SK-N-SH treated with all-trans-retinoic acid at 6 μM for 48 hours (cell line): ENCODE results near the gene COX6B1.

Source experiments
- ATAC-seq: fragments of 200-7000 bp; cut with Tn5 transposase; 3 replicates; pipeline ENCODE4 v1.9.1; 2020; ENCODE audit warnings: mild to moderate bottlenecking, moderate library complexity
- ARNTL ChIP-seq: fragments of 450-650 bp; formaldehyde crosslinking; IDR thresholded peaks from 2 replicates; pipeline ENCODE4 v1.5.0; 2020; ENCODE audit warnings: low read depth, mild to moderate bottlenecking, moderate library complexity, borderline replicate concordance
- BACH2 ChIP-seq: fragments of 250-450 bp; sonication (Bioruptor Pico); IDR thresholded peaks from 2 replicates; pipeline ENCODE4 v1.9.0; 2021; ENCODE audit warnings: mild to moderate bottlenecking, borderline replicate concordance
- CSDC2 ChIP-seq: fragments of 250-450 bp; sonication (Bioruptor Pico); IDR thresholded peaks from 2 replicates; pipeline ENCODE4 v1.5.0; 2020; ENCODE audit warnings: mild to moderate bottlenecking, moderate library complexity
- CSRNP3 ChIP-seq: fragments of 250-450 bp; sonication (Bioruptor Pico); IDR thresholded peaks from 2 replicates; pipeline ENCODE4 v1.5.1; 2021; ENCODE audit warnings: mild to moderate bottlenecking, moderate library complexity
- ESRRG ChIP-seq: fragments of 250-450 bp; sonication (Bioruptor Pico); IDR thresholded peaks from 2 replicates; pipeline ENCODE4 v1.6.1; 2021; ENCODE audit warnings: mild to moderate bottlenecking
- GLIS3 ChIP-seq: fragments of 250-450 bp; sonication (Bioruptor Pico); IDR thresholded peaks from 2 replicates; pipeline ENCODE4 v1.5.0; 2020; ENCODE audit warnings: mild to moderate bottlenecking, moderate library complexity
- ISL1 ChIP-seq: fragments of 250-450 bp; sonication (Bioruptor Pico); IDR thresholded peaks from 2 replicates; pipeline ENCODE4 v2.1.2; 2022; ENCODE audit warnings: mild to moderate bottlenecking, moderate library complexity
- OSR1 ChIP-seq: fragments of 250-450 bp; sonication (Bioruptor Pico); IDR thresholded peaks from 2 replicates; pipeline ENCODE4 v1.8.0; 2022; ENCODE audit warnings: moderate library complexity, mild to moderate bottlenecking, inconsistent platforms
- PATZ1 ChIP-seq: fragments of 250-450 bp; sonication (Bioruptor Pico); IDR thresholded peaks from 2 replicates; pipeline ENCODE4 v1.8.0; 2020; ENCODE audit warnings: mild to moderate bottlenecking, moderate library complexity, borderline replicate concordance
- POU6F1 ChIP-seq: fragments of 250-450 bp; sonication (Bioruptor Pico); IDR thresholded peaks from 2 replicates; pipeline ENCODE4 v1.8.0; 2021; ENCODE audit warnings: low read depth, mild to moderate bottlenecking, moderate library complexity, borderline replicate concordance
- PPARA ChIP-seq: fragments of 250-450 bp; sonication (Bioruptor Pico); IDR thresholded peaks from 2 replicates; pipeline ENCODE4 v1.5.0; 2020; ENCODE audit warnings: mild to moderate bottlenecking, borderline replicate concordance
- RARB ChIP-seq: fragments of 250-450 bp; sonication (Bioruptor Pico); IDR thresholded peaks from 2 replicates; pipeline ENCODE4 v1.8.0; 2021; ENCODE audit warnings: mild to moderate bottlenecking, moderate library complexity
- SNAI2 ChIP-seq: fragments of 250-450 bp; sonication (Bioruptor Pico); IDR thresholded peaks from 2 replicates; pipeline ENCODE4 v1.5.0; 2020; ENCODE audit warnings: mild to moderate bottlenecking, moderate library complexity
- TCF4 ChIP-seq: fragments of 250-450 bp; sonication (Bioruptor Pico); IDR thresholded peaks from 2 replicates; pipeline ENCODE4 v1.8.0; 2021; ENCODE audit warnings: mild to moderate bottlenecking, moderate library complexity, borderline replicate concordance
- TOX ChIP-seq: fragments of 250-450 bp; sonication (Bioruptor Pico); IDR thresholded peaks from 2 replicates; pipeline ENCODE4 v1.8.0; 2021; ENCODE audit warnings: mild to moderate bottlenecking, moderate library complexity, borderline replicate concordance
- TSHZ2 ChIP-seq: fragments of 250-450 bp; sonication (Bioruptor Pico); IDR thresholded peaks from 2 replicates; pipeline ENCODE4 v1.5.0; 2020; ENCODE audit warnings: mild to moderate bottlenecking, moderate library complexity
- ZC3H10 ChIP-seq: fragments of 250-450 bp; sonication (Bioruptor Pico); IDR thresholded peaks from 2 replicates; pipeline ENCODE4 v1.5.1; 2021; ENCODE audit warnings: mild to moderate bottlenecking, moderate library complexity
- ZFP3 ChIP-seq: fragments of 250-450 bp; sonication (Bioruptor Pico); IDR thresholded peaks from 2 replicates; pipeline ENCODE4 v1.5.0; 2020; ENCODE audit warnings: mild to moderate bottlenecking, moderate library complexity
- ZFP30 ChIP-seq: fragments of 450-650 bp; formaldehyde crosslinking; IDR thresholded peaks from 2 replicates; pipeline ENCODE4 v1.5.0; 2022; ENCODE audit warnings: mild to moderate bottlenecking, moderate library complexity
- ZNF565 ChIP-seq: fragments of 450-650 bp; formaldehyde crosslinking; conservative IDR thresholded peaks from 2 replicates; pipeline ENCODE4 v1.5.0; 2020; ENCODE audit warnings: low read depth, mild to moderate bottlenecking, moderate library complexity
- ZNF70 ChIP-seq: fragments of 450-650 bp; formaldehyde crosslinking; IDR thresholded peaks from 2 replicates; pipeline ENCODE4 v1.5.0; 2020; ENCODE audit warnings: mild to moderate bottlenecking, moderate library complexity
- ZNF8 ChIP-seq: fragments of 450-650 bp; formaldehyde crosslinking; IDR thresholded peaks from 2 replicates; pipeline ENCODE4 v1.5.0; 2020; ENCODE audit warnings: mild to moderate bottlenecking, moderate library complexity

COX6B1 gene

GRCh38 chr19:35623327-35624010 is 24.7 kb upstream of the COX6B1 start (continued):
- TF ChIP-seq RARB (CRISPR knock-in tag) (no peak), PATZ1 (CRISPR knock-in tag) (no peak), SNAI2 (no peak), ZFP3 (CRISPR knock-in tag) (no peak), CSDC2 (CRISPR knock-in tag) (no peak), ZNF70 (CRISPR knock-in tag) (no peak)
- TF ChIP-seq, all 23 proteins: peak for 0

- no peak for TF ChIP-seq POU6F1
- no peak for TF ChIP-seq ZNF565
- no peak for TF ChIP-seq ZFP30
- no peak for TF ChIP-seq TOX (CRISPR knock-in tag)
- TF ChIP-seq ISL1 (CRISPR knock-in tag), result no peak
- no peak for TF ChIP-seq ZNF8
- no peak for TF ChIP-seq OSR1 (CRISPR knock-in tag)
- TF ChIP-seq CSDC2 (CRISPR knock-in tag), result no peak
- no peak for TF ChIP-seq BACH2
- TF ChIP-seq ZNF70 (CRISPR knock-in tag), result no peak
- no peak for TF ChIP-seq CSRNP3 (CRISPR knock-in tag)
- TF ChIP-seq GLIS3 (CRISPR knock-in tag), result no peak
- no peak for TF ChIP-seq PPARA (CRISPR knock-in tag)
- TF ChIP-seq ARNTL (CRISPR knock-in tag), result no peak
- no peak for TF ChIP-seq TCF4 (CRISPR knock-in tag)
- TF ChIP-seq PATZ1 (CRISPR knock-in tag), result no peak
- no peak for TF ChIP-seq ZC3H10 (CRISPR knock-in tag)
- TF ChIP-seq SNAI2, result no peak
- TF ChIP-seq, all 23 proteins: peak for 0
- ATAC-seq, result no peak
These were observed 19.9 kb upstream of the COX6B1 start for GRCh38 chr19:35628264-35628564.

GRCh38 chr19:35628565-35629331 is 19.4 kb upstream of the COX6B1 start, which contains the start of gene RBM42:
TSS of gene RBM42 (plus strand) at chr19:35629036. CDS start at chr19:35629154, 118 bp downstream.
- peak; percentile 100 for ATAC-seq
- TF ChIP-seq PATZ1 (CRISPR knock-in tag) (no peak), PPARA (CRISPR knock-in tag) (peak; percentile 85; the same call in 1 of the 2 replicates), GLIS3 (CRISPR knock-in tag) (no peak), ESRRG (CRISPR knock-in tag) (no peak), ZC3H10 (CRISPR knock-in tag) (no peak), ZNF565 (peak; percentile 90; the same call in 1 of the 2 replicates), CSRNP3 (CRISPR knock-in tag) (no peak), ZNF8 (no peak), TSHZ2 (CRISPR knock-in tag) (peak; percentile 65; the same call in 1 of the 2 replicates), ZFP30 (peak; percentile 55; the same call in 1 of the 2 replicates), TOX (CRISPR knock-in tag) (no peak), TCF4 (CRISPR knock-in tag) (no peak), ZFP3 (CRISPR knock-in tag) (0 out of 2 replicates have a peak, but pooled peaks have one; percentile 78), ARNTL (CRISPR knock-in tag) (no peak), ZNF70 (CRISPR knock-in tag) (no peak)
